Inflammatory macrophage treated with lipopolysaccharide for 4 hours (primary cell): Measurements from ENCODE around the gene ATXN7L3.

Experiments
- DNase-seq: peaks from one replicate; pipeline ENCODE4 v3.0.0-alpha.2; 2020

Gene ATXN7L3

DNA sequence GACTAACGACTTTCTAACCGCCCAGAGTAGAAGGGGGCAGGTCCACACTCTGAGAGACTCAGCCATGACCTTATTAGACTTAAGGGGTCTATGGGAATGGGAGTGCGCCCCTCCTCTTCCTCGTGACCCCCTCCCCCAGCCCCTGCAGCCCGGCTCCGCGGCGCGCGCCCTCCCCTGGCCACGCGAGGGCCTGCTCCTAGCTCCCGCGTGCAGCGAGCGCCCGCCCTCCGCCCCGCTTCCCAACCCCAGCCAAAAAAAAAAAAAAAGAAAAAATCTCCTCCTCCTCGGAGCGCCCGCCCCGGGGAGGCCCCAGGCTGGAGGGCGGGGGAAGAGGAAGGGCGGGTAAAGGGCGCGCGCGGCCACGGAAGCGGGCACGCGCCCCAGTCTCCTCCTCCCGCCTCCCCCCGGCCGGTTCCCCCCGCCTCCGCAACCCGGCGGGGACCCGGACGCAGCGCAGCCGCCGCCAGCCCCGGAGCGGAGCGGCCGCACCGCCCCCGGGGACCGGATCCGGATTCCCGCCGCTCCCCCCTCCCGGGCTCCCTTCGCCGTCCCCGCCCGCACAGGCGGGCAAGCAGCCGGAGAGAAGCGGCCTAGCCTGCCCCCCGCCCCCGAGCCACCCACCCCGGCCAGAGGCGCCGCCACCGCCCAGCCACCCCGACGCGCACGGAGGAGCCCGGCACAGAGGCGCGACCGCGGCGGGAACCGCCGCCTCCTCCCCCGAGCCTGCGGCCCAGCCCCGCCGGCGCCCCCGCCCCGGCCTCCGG lies 18.8 kb upstream of the ATXN7L3 start:
- DNase-seq, result peak; percentile 92

GRCh38 chr17:44217738-44218343 lies 18.2 kb upstream of the ATXN7L3 start:
- DNase-seq, result no peak

DNA sequence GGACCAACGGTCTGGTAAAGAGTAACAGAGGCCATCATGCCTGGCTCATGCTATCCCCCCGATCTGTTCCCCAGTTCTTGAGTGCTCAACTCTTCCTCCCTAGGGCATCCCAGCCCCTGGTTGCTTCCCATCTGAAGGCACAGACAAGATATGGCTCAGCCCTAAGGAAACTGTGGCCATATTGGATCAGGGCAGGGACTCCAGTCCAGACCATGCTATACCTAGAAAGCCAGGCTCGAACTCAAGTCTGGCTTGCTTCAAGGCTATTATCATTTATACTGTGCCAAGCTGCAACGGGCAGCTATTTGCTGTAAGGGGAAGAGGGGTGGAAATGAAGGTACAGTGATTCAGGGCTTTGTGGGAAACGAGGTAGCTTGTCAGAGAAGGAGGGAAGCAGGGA lies 17.0 kb upstream of the ATXN7L3 start:
- DNase-seq, result no peak

- DNase-seq, result no peak
These were observed 16.5 kb upstream of the ATXN7L3 start for GRCh38 chr17:44216173-44216572.

DNA sequence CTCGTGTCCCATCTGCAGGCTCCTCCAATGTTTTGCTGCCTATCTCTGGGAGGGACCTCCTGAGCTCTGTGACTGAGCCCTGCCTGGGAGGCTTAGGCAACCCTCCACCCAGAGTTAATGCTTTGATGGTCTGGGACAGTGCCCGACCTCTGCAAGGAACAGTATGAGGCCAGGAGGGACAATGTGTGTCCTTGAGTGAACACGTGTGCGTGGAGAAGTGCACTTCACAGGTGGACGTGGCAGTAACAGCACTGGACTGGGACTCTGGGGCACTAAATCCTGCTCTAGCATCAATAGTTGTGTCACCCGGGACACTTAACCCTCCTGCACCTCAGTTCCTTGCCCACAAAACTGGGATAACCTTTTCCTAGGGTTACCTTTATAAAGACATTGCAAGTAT lies 15.2 kb upstream of the ATXN7L3 start:
- DNase-seq, result no peak

- DNase-seq, result no peak
These were observed 14.5 kb upstream of the ATXN7L3 start for GRCh38 chr17:44214230-44214494.

- no peak for DNase-seq
These were observed 13.9 kb upstream of the ATXN7L3 start for GRCh38 chr17:44213403-44214229.

- DNase-seq, result no peak
These were observed 13.1 kb upstream of the ATXN7L3 start for GRCh38 chr17:44212507-44213402.

DNA sequence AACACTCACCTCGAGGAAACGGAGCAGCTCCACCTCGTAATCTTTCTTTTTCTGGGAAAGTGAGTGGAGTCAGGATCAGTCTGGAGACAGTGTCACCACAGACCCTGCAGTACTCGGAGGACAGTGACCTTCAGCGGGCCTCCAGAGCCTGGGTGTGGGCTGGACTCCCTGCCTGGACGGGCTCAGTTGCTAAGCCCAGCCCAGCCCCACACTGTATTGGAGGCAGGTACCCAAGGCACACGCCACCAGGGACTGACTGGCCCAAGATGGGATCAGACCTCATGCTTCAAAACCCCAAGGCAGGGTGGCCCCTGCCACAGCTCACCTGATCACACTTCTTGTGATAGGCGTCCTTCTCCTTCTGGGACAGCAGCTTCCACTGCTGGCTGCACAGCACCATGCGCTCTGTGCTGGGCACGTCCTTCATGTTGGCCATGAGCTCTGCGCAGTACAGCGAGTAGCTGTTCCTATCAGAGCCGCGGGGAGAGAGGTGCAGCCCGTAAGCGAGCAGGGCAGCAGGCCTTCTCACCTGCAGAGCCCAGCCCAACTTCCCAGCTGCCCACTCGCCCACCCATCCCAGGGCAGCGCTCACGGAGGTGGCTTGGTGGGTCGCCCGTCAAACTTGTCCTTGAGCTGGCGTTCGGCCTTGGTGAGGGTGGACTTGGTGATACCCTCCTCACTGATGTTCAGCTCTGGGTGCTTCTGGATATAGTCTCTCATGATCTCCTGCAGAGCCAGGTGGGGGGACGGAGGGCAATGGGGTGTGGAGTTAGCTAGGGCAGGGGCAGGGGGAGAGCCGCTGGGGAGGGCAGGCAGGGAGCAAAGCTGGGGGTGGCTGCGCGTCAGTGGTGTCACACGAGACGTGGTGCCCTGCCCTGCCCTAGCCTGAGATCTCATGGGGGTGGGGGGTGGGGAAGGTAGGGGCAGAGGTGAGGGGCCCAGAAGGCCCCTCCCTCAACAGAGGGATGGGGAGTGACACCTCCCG lies 11.9 kb upstream of the ATXN7L3 start:
- DNase-seq, result no peak

DNA sequence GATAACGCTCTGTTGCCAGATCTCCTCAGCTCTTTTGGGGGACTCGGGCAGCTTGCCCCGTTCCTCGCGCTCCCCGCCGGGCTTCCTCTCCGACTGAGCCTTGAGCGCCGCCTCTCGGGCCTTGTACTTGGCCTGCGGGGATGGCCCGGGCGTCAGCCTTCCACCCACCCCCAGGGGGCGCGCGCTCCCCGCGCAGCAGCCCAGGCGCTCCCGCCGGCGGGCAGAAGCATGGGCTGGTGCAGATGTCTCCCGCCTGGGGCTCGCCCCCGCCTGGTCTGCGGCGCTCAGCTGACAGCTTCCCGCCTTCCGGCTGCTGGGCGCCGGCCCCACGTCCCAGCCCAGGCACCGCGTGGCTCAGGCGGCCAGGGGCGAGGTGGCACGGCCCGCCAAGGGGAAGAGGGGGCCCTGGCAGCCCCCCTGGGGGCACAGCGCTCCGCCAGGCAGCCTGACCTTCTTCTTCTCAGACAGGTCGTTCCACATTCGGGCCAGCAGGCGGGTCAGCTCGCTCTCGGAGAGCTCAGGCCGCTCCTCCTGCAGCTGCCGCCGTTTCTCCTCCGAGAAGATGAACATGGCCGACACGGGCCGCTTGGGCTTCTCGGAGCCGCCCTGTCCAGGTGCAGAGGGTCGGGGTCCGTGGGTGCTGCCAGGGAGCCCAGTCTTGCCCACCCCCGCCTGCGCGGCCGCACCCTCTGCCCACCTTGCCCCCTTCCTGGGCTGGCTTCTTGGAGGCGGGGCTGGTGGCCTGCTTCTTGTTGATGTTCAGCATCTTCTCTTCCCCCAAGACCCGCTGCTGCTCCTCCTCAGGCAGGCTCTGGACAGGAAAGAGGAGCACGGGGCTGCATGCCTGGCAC lies 10.9 kb upstream of the ATXN7L3 start:
- DNase-seq, result peak; percentile 87

- DNase-seq, result peak; percentile 35
These were observed 10.2 kb upstream of the ATXN7L3 start for GRCh38 chr17:44209786-44210341.

GRCh38 chr17:44207743-44208142 lies 8.1 kb upstream of the ATXN7L3 start:
- no peak for DNase-seq

DNA sequence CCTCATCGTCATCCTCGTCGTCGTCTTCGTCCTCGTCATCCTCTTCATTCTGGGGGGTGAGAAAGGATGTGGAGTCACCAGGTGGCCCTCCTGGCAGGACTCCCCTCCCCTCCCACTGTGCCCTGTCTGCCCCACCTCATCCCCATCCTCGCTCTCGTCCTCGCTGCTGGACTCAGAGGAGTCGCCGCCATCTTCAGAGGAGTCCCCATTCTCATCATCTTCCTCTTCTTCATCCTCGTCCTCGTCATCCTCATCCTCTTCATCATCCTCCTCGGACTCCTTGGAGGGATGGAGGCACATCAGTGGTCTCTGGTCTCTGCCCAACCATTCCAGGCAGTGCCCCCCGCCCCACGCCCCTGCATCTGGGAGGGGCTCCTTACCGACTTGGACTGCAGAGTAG lies 7.6 kb upstream of the ATXN7L3 start:
- no peak for DNase-seq

- DNase-seq, result no peak
These were observed 7.1 kb upstream of the ATXN7L3 start for GRCh38 chr17:44206825-44207155.

- DNase-seq, result no peak
These were observed 6.5 kb upstream of the ATXN7L3 start for GRCh38 chr17:44205962-44206824.

GRCh38 chr17:44204441-44204882 lies 4.8 kb upstream of the ATXN7L3 start:
- DNase-seq, result no peak

DNA sequence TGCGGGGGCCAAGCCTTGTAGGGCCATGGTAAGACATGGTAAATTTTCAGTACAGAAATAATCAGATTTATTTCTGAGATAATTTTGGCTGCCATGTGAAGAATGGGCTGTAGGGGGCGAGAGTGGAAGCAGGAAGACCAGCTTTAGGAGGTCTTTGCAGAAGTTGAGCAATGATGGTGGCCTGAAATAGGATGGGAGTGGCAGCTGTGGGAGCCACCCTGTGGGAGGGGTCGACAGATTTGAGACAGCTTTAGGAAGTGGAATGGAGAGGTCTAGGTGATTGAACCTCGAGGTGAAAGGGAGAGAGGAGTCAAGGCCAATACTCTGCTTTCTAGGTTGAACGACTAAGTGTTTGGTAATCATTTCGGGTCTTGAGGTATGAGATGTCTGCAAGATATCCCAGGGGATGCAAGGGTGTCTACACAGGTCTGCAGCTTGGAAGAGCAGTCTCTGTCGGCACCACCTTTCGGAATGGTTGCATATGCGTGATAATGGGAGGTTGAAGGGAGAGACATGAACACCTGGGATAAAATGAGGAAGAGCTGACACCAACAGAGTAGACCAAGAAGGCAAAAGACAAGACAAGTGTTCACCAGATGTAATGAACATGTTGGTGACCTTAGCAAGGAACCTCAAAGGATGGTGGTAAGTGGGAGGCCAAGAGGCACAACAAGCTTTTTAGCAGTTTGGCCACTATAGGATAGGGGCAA lies 4.2 kb upstream of the ATXN7L3 start:
- DNase-seq, result peak; percentile 73

GRCh38 chr17:44202756-44203155 lies 3.1 kb upstream of the ATXN7L3 start:
- DNase-seq, result no peak
